NCI-H748 (cell line): ENCODE data around the gene G3BP1.
A peak's percentile ranks its signal among the peaks of the same experiment; 100 is the strongest.
"Not testable (repeated sequence)": the region's sequence is repeated elsewhere in the genome, so short reads cannot be mapped to it uniquely, and the experiment has no call there.

Source experiments
- DNase-seq: peaks from one replicate; lab custom pipeline; 2025; ENCODE audit not compliant: unreplicated experiment; lab: John Stamatoyannopoulos, UW

Gene G3BP1

DNA sequence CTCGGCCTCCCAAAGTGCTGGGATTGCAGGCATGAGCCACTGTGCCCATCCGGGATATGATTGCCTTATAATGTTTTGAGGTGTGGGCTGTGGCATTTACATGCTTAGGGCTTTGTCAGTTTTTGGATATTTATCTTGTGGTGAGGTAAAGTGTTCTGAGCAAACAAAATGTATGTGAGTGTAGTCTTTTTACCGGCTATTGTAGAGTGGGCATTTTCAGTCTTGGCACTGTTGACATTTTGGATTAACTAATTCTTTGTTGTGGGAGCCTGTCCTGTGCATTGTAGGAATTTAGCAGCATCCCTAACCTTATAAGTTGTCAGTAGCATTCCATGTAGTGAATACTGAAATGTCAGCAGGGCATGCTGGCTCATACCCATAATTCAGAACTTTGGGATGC lies 21.6 kb downstream of the G3BP1 start:
- DNase-seq = no peak

DNA sequence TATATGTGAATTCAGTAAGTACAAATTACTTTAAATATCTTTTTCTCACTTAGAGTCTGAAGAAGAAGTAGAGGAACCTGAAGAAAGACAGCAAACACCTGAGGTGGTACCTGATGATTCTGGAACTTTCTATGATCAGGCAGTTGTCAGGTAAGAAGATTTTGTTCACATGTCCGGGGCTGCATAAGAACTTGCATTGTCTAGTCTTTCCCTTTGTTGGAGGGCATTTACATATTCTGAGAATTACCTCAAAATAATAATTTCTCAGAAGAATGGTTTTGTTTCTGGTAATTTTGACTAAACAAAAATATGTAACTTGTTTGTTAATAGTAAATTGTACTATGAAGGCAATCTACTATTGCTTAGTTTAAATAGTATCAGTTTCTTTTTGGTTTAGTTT lies 23.7 kb downstream of the G3BP1 start:
- no peak for DNase-seq

DNA sequence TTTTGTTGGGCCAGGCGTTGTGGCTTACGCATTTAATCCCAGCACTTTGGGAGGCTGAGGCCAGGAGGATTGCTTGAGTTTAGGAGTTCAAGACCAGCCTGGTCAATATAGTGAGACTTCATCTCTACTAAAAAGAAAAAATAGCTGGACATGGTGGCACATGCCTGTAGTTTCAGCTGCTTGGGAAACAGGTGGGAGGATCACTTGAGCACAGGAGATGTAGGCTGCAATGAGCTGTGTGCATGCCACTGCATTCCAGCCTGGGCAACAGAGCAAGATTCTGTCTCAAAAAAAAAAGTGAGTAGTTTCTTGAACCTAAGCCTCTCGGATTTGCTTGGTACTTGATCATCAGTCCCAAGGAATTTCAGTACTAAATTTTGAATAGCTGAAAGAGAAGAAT lies 26.9 kb downstream of the G3BP1 start:
- no peak for DNase-seq

DNA sequence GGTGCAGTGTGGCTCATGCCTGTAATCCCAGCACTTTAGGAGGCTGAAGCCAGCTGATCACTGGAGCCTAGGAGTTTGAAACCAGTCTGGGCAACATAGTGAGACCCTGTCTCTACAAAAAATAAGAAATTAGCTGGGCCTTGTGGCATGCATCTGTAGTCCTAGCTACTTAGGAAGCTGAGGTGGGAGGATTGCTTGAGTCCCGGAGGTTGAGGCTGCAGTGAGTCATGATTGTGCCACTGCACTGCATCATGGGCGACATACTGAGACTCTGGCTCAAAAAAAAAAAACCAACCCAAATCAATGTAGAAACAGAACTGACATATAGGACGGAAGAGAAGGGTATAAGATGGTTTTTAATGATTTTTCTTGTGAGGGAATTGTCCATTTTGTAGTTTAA lies 27.7 kb downstream of the G3BP1 start:
- no peak for DNase-seq

DNA sequence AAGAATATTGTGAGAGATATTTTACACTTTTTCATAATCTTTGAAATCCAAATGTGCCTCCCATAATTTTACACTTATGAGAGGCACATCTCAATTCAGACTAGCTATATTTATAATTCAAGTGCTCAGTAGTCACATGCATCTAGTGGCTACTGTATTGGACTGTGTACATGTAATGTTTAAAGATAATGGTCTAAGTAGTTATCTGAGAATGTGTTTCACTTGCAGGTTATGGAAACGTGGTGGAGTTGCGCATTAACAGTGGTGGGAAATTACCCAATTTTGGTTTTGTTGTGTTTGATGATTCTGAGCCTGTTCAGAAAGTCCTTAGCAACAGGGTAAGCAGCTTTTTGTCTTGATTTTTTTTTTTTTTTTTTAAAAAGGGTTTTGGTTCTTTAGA lies 28.8 kb downstream of the G3BP1 start:
- DNase-seq = no peak

DNA sequence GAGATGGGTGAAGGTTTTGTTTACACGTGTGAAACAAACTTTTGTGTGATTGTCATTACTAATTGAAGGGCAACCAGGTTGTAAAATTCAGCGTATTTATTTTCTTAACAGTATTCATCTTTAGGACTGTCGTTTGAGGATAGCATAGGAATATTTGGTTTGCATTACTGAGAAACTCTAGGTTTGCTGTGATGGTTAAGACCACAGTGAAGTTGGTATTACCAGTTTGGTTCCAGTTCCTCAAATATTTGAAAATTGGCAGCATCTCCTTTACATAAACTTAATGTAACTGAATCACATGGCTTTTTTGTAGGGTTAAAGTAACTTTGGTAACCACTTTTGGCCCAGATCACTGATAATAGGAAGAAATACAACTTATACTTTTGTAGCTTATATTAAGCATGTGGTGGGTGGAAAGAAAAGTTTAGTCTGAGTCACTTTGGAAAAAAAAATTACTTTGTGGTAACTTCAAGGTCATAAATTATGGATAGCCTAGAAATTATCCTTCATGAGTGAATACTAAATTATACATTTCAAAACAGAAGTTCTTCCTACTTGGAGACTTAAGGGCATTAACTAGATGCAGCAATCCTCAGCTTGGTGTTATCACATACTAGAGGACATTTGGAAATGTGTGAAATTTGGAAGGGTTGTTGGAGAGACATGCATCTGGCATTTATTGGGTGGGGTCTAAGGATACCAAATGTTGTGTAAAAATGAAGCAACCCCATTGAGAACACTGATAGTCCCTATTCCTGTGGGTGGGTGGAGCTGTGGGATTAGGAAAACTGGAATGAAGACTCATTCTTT lies 33.9 kb downstream of the G3BP1 start:
- no peak for DNase-seq

DNA sequence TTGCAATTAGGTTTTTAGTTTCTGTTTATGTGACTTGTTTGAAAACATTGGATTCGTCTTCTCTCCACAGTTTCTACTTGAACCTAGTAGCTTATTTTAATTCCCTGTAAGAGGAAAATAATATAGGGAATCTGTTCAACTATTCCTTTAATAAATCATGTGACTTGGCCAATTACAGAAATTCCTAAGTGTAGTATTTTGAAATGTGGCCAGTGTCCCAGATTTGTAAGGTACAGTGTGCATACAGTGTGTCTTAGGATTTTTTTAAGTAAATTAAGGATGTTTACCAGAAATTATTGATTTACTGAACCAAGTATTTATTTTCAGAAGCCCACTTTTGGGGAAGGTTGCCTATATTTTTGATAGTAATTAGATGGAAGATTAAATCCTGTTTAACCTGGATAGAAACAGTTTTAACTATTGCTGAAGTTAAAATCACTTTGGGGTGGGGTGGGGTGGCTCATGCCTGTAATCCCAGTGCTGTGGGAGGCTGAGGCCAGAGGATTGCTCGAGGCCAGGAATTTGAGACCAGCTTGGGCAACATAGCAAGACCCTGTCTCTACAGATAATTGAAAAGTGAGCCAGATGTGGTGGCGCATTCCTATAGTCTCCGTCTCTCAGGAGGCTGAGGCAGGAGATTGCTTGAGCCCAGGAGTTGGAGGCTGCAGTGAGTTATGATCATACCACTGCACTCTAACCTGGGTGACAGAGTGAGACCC lies 36.9 kb downstream of the G3BP1 start:
- no peak for DNase-seq

- no peak for DNase-seq
Observed at GRCh38 chr5:151810449-151810848, 38.7 kb downstream of the G3BP1 start.

DNA sequence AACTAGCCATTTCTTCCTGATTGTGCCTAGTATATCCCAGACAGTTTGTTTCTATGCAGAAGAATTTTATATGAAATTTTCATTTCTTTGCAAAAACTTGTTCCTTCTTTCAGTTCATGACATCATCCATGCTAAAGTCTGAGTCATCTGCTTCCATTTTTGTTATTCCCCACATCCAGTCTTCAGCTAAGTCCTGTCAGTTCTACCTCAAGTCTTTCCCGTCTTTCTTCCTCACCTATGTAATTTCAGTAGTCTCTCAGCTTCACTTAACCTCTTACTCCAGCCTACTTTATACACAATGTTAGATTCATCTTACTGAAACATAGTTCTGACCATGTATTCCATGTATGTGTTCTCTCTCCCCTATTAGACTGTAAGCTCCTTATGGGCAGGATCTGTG lies 39.1 kb downstream of the G3BP1 start:
- no peak for DNase-seq

DNA sequence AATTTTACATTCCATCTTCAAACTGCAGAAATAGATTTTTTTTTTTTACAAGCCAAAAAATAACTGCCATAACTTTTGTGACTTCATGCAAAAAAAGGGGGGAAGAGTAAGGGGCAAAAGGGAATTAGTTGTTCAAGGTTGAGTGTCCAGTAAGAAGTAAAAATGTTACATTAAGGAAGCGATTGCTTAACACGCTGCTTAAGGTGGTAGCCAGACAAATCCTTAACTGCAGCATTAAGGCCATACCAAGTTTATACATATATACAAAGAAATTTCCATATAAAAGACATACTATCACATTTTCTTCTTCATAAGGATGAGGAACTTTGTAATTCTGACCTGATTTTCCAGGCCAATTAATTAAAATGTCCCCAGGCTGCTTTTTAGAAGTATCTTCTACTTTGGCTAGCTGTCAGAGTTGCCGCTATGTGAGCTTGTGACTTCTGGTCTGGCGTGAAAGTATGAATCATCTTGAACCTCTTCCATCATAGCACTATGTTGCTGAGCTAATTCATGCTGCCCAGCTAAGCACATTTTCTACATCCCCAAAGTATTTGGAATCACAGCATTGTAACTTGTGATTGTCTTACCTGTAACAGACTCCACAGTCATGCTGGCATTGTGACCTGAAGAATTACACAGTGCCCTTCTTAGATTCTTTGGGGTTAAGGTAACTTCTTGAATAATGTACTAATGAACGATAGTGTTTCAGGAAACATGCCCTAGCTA lies 40.0 kb downstream of the G3BP1 start:
- DNase-seq = no peak

GRCh38 chr5:151812757-151813309 lies 41.1 kb downstream of the G3BP1 start:
- DNase-seq = no peak

DNA sequence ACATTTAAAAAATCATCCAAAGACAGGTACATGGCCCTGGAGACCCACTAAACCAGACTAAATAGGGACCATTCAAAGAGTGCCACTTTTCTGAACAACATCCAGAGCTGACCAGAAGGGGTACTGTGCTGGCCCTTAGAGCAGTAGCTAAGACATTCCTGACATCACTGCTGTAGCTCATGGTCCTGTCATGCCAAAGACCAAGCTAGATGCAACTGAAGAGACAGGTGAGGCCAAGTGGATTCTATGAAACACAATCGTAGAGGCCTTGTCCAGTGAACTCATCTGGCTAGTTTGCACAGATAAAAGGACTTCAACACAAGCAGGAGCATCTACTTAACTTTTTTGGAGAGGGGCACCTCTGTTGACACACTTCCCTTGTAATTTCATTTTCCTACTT lies 43.3 kb downstream of the G3BP1 start:
- no peak for DNase-seq

DNA sequence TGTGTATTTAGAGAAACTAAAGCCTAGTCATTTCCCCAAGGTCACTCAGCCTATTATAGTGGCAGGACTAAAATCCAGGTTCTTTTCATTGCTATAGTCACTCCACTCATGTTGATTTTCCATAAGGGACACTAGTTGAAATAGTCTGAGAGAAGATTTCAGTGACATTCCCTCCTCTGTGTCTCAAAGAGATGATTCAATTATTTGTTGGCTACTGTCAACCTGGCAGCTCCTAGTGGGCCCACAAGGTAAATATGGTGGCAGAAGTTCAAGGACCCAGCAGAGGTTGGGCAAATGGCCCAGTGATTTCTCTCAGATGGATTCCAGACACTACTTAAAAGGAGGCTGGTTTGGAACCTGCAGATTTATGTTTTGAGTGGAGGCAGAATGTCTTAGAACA lies 48.1 kb downstream of the G3BP1 start:
- DNase-seq = no peak

DNA sequence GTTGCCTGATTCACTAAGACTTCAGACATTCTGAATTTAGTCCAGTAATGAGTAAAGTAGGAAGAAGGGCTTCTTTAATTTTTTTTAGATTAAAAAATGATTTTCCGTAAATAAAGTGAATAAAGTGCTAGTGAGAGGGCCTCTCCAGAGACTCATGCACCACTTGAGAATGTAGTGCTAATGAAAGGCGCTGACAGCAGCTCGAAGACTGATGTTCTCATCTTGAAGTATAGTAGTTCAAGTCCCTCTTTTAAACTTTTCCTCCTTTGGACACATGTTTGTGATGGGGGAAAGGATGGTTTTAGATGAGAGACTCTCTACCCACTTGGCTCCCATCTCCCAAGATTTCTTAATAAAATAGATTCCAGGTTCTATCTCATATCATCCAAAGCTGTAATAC lies 48.5 kb downstream of the G3BP1 start:
- DNase-seq = no peak

GRCh38 chr5:151820903-151821302 lies 49.1 kb downstream of the G3BP1 start:
- peak; percentile 73 for DNase-seq

- no peak for DNase-seq
Observed at GRCh38 chr5:151822141-151822540, 50.4 kb downstream of the G3BP1 start.

DNA sequence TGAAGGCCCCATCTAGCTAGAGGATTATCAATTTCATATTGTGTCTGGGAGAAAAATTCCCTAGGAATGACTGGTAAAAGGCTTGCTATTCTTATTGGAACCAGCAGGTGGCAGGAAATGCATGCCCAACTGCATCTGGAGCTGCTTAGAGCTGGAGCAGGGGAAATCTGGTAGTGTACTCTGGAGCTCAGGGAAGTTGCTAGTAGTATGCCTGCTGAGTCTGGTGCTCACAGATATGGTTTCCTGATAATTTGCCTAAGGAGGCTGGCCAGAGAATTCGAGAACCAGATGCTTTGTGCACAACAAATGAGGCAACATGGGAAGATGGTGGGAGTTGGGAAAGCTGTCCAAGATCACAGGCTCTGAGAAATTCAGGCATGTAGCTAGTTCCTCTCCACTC lies 53.7 kb downstream of the G3BP1 start:
- DNase-seq = peak; percentile 77

DNA sequence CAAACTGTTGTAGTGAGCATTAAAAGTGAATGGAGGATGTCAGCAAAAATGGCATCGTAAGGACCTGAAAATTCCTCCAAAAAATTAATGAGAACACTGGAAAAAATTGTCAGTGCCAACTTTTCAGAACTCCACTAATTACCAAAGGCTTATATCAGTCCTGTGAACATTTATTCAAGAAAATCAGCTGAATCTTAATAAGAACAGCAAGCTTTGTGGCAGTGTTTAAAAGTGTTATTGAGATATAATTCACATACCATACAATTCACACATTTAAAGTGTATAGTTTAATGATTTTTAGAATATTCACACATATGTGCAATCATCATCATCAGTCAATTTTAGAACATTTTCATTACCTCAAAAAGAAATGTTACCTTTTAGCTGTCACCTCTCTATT lies 57.6 kb downstream of the G3BP1 start:
- DNase-seq = no peak

DNA sequence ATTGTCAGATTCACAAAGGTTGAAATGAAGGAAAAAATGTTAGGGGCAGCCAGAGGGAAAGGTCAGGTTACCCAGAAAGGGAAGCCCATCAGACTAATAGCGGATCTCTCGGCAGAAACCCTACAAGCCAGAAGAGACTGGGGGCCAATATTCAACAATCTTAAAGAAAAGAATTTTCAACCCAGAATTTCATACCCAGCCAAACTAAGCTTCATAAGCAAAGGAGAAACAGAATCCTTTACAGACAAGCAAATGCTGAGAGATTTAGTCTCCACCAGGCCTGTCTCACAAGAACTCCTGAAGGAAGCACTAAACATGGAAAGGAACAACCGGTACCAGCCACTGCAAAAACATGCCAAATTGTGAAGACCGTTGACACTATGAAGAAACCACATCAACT lies 61.1 kb downstream of the G3BP1 start:
- not testable (repeated sequence) for DNase-seq

DNA sequence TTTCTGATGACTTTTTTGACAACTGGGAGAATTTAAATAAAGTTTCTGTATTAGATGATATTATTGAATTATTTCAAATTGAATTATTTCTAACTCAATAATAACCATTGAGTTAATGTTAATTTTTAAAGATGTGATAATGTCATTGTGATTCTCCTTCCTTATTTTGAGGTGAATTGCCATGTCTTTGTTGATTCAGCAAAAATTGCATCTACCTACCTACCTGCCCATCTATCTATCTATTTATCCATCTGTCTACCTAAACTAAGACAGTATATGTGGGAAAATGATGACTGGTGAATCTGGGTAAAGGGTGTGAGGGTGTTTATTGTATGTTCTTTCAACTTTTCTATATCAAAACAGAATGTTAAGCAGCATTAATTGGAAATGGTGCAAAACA lies 75.0 kb downstream of the G3BP1 start:
- DNase-seq = no peak

DNA sequence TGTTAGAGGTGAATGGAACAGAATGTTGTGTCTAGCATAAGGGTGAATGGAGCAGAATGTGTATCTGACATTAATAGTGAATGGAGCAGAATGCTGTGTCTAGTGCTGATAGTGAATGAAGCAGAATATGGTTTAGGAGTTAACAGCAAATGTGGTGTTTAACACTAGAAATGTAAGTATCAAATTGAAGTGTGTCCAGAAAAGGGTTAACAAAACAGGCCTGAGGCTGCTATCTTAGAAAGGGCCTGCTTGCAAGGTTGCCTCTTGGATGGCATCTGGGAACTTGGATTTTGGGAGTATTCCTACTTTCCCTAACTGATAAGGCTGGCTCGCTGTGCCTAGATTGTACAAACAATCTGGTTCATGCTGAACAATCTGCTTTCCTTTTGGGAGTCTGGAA lies 76.1 kb downstream of the G3BP1 start:
- no peak for DNase-seq

DNA sequence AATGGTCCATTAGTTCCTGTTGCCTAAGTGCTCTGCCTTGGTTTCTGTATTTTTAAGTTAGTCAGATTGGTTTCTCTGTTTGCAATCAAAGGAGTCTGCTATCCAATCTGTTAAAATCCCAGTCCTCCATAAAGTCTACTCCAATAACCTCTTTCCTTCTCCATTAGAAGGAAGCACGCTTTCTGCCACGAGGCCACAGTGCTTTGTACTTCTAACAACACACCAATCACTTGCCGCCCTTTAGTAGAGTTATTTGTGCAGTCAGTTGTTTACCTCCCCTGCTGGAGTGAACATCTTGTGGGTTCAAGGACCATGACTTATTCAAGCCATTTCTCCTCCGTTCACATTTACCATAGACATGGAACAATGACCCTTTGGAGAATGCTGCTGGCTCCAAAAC lies 83.9 kb downstream of the G3BP1 start:
- DNase-seq = no peak
